Measurements from ENCODE around the gene ARL15.

DNA sequence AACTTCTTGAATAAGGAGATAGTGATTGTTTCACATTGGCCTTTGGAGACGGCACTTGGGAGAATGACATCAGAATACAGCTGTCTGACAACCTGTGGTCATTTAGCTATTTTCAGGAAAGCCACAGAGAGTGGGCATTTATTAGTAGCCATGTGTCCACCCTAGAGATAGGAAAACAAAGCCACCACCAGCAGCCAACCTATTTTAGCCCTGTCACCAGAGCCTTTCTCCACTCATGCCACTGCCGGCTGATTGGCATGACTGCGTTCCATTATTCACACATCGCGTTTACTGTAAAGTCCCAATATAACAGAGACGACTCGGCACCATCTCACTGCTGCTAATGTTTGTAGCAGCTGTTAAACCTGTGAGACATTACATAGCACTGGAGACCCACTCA, 419.9 kb downstream of the ARL15 start:
- TF ChIP-seq, protein P1, sequence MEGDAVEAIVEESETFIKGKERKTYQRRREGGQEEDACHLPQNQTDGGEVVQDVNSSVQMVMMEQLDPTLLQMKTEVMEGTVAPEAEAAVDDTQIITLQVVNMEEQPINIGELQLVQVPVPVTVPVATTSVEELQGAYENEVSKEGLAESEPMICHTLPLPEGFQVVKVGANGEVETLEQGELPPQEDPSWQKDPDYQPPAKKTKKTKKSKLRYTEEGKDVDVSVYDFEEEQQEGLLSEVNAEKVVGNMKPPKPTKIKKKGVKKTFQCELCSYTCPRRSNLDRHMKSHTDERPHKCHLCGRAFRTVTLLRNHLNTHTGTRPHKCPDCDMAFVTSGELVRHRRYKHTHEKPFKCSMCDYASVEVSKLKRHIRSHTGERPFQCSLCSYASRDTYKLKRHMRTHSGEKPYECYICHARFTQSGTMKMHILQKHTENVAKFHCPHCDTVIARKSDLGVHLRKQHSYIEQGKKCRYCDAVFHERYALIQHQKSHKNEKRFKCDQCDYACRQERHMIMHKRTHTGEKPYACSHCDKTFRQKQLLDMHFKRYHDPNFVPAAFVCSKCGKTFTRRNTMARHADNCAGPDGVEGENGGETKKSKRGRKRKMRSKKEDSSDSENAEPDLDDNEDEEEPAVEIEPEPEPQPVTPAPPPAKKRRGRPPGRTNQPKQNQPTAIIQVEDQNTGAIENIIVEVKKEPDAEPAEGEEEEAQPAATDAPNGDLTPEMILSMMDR (conservative IDR thresholded peaks at IDR 0.05; ENCODE audit: low read depth, low read length) = no peak
- no peak for TF ChIP-seq EZH2 (IDR thresholded peaks at IDR 0.05; ENCODE audit: low read length, unreplicated experiment)

All from PC-3 (cell line).